ENCODE data around the gene PLXNA2. TPM values are rescaled to one million over a fixed set of nuclear protein-coding genes. Genes with fewer than 3 reads are reported as not detected.

The PLXNA2 gene
- total RNA-seq, 4 donors from 2014 or later = 19.8 to 41.6 (median 27.9) TPM

GRCh38 chr1:208026880-208027438 lies 217.2 kb downstream of the PLXNA2 start:
- H3K36me3 ChIP-seq = peaks cover 0 to 57% (median 41%) of the 10 kb centered on the region in 4 donors
- TF ChIP-seq POLR2A (IDR thresholded peaks at IDR 0.05; ENCODE audit: low read depth) (no peak), POLR2AphosphoS5 (IDR thresholded peaks at IDR 0.05) (no peak), EP300 (IDR thresholded peaks at IDR 0.05) (no peak)
- TF ChIP-seq, protein P1, sequence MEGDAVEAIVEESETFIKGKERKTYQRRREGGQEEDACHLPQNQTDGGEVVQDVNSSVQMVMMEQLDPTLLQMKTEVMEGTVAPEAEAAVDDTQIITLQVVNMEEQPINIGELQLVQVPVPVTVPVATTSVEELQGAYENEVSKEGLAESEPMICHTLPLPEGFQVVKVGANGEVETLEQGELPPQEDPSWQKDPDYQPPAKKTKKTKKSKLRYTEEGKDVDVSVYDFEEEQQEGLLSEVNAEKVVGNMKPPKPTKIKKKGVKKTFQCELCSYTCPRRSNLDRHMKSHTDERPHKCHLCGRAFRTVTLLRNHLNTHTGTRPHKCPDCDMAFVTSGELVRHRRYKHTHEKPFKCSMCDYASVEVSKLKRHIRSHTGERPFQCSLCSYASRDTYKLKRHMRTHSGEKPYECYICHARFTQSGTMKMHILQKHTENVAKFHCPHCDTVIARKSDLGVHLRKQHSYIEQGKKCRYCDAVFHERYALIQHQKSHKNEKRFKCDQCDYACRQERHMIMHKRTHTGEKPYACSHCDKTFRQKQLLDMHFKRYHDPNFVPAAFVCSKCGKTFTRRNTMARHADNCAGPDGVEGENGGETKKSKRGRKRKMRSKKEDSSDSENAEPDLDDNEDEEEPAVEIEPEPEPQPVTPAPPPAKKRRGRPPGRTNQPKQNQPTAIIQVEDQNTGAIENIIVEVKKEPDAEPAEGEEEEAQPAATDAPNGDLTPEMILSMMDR (IDR thresholded peaks at IDR 0.05) = no peak
- 87% methylated on average over 14 of the region's 14 CpGs for WGBS
- H3K9me3 ChIP-seq = no peaks in the 10 kb centered on the region
- H3K4me3 ChIP-seq = no peak overlapping the region
- intact Hi-C loops (cut with DNase I) = no loop called here
- no peaks in the 10 kb centered on the region for H3K27me3 ChIP-seq
- DNase-seq (ENCODE audit: extremely low spot score) = no peak
- H3K27ac ChIP-seq (replicated peaks in 1 of 4) = no peak overlapping the region
- H3K4me1 ChIP-seq = peaks cover 17 to 45% (median 38%) of the 10 kb centered on the region in 4 donors

GRCh38 chr1:208025031-208025430 lies 219.2 kb downstream of the PLXNA2 start:
- intact Hi-C loops (cut with DNase I) = no loop called here
- Histone ChIP-seq H3K36me3 (peaks cover 0 to 43% (median 25%) of the 10 kb centered on the region in 4 donors), H3K27me3 (no peaks in the 10 kb centered on the region), H3K27ac (replicated peaks in 1 of 4) (no peak overlapping the region), H3K9me3 (no peaks in the 10 kb centered on the region), H3K4me3 (no peak overlapping the region), H3K4me1 (peaks cover 5 to 26% (median 19%) of the 10 kb centered on the region in 4 donors)
- TF ChIP-seq POLR2AphosphoS5 (IDR thresholded peaks at IDR 0.05) (no peak), POLR2A (IDR thresholded peaks at IDR 0.05; ENCODE audit: low read depth) (no peak), EP300 (IDR thresholded peaks at IDR 0.05) (no peak)
- TF ChIP-seq, protein P1 (IDR thresholded peaks at IDR 0.05) = no peak
- 85% methylated on average over 7 of the region's 7 CpGs for WGBS
- DNase-seq (ENCODE audit: extremely low spot score) = no peak

DNA sequence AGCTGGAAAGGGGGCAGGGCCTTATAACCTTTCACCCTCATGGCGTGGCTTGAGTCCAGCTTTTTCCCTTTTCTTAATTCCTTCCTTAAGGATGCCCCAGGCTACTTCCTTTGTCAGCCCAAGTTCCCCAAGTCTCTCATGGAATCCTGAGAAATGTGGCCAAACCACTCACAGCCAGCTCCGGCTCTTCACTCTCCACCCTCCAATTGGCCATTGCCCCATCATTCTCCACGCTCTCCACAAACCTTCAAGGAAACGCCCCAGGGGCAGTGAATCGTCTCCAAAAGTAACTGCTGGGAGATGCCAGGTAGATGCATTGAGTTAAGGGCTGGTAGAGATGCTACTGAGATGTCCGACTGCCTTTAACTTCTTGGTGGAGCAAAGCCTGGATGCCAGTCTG lies 219.8 kb downstream of the PLXNA2 start:
- DNase-seq (ENCODE audit: extremely low spot score) = no peak
- Histone ChIP-seq H3K36me3 (peaks cover 0 to 42% (median 25%) of the 10 kb centered on the region in 4 donors), H3K9me3 (no peaks in the 10 kb centered on the region), H3K27ac (replicated peaks in 1 of 4) (no peak overlapping the region), H3K4me3 (no peak overlapping the region), H3K27me3 (no peaks in the 10 kb centered on the region), H3K4me1 (peaks cover under 1 to 20% (median 12%) of the 10 kb centered on the region in 4 donors)
- 93% methylated on average over 6 of the region's 6 CpGs for WGBS
- no peak for TF ChIP-seq POLR2AphosphoS5 (IDR thresholded peaks at IDR 0.05)
- TF ChIP-seq POLR2A (IDR thresholded peaks at IDR 0.05; ENCODE audit: low read depth) = no peak
- TF ChIP-seq EP300 (IDR thresholded peaks at IDR 0.05) = no peak
- TF ChIP-seq, protein P1 (IDR thresholded peaks at IDR 0.05) = no peak
- intact Hi-C loops (cut with DNase I) = loop anchor here (5.0 kb wide), 1 partner anchor 68 kb away; no protein-coding TSS in a partner anchor

DNA sequence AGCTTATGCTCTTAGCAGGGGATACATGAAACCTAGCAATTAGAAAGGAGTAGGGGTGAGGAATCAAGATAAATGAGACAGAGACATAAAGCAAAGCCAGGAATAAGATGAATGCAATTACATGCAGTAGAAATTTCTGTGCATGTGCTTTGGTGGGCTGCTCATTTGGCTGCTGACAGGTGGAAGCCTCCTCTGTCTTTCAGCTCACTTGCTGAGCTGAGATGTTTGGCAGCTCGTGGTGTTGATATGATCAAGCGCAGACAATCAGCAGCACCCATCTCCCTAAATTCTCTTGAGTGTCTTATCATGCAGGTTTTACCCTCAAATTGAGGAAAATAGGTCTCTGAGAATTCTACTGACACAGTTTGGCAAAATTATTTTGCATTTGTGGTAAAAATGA lies 224.9 kb downstream of the PLXNA2 start:
- Histone ChIP-seq H3K27ac (replicated peaks in 1 of 4) (no peak overlapping the region), H3K36me3 (no peaks in the 10 kb centered on the region), H3K27me3 (peaks cover 0 to 4% (median 0%) of the 10 kb centered on the region in 4 donors), H3K4me1 (peaks cover 0 to 12% (median 4%) of the 10 kb centered on the region in 4 donors), H3K4me3 (no peak overlapping the region), H3K9me3 (no peaks in the 10 kb centered on the region)
- DNase-seq (ENCODE audit: extremely low spot score) = no peak
- TF ChIP-seq EP300 (IDR thresholded peaks at IDR 0.05) (no peak), POLR2AphosphoS5 (IDR thresholded peaks at IDR 0.05) (no peak), POLR2A (IDR thresholded peaks at IDR 0.05; ENCODE audit: low read depth) (no peak)
- TF ChIP-seq, protein P1 (IDR thresholded peaks at IDR 0.05) = no peak
- intact Hi-C loops (cut with DNase I) = no loop called here
- WGBS = 80% methylated on average over 2 of the region's 2 CpGs

DNA sequence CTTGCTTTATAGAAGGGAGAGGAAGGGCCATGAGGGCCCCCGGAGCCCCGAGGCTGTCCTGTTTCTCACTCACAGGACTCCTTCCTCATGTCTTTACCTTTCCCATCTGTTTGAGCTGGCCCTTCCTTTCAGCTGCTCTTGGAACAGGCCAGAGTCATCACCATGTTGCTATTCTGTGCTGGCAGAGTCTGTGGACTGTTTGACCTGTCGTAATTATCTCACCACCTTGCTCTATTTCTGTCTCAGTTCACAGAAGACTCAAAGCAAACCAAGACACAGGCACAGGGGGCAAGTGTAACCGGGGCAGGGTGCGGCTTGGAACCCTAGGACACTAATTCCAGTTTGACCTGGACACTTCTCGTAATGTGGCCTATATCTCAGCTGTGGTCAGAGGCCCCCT lies 228.9 kb downstream of the PLXNA2 start:
- H3K9me3 ChIP-seq = no peaks in the 10 kb centered on the region
- intact Hi-C loops (cut with DNase I) = no loop called here
- H3K4me3 ChIP-seq = no peak overlapping the region
- H3K27ac ChIP-seq (replicated peaks in 1 of 4) = no peak overlapping the region
- H3K27me3 ChIP-seq = peaks cover 0 to 4% (median 0%) of the 10 kb centered on the region in 4 donors
- 79% methylated on average over 6 of the region's 6 CpGs for WGBS
- H3K36me3 ChIP-seq = no peaks in the 10 kb centered on the region
- TF ChIP-seq POLR2AphosphoS5 (IDR thresholded peaks at IDR 0.05) (no peak), EP300 (IDR thresholded peaks at IDR 0.05) (no peak), POLR2A (IDR thresholded peaks at IDR 0.05; ENCODE audit: low read depth) (no peak)
- TF ChIP-seq, protein P1 (IDR thresholded peaks at IDR 0.05) = no peak
- DNase-seq (ENCODE audit: extremely low spot score) = no peak
- H3K4me1 ChIP-seq = no peaks in the 10 kb centered on the region
